ENCODE data around the gene RCOR3. TPM values are rescaled to one million over a fixed set of nuclear protein-coding genes. Genes with fewer than 3 reads are reported as not detected.

Gene RCOR3
- total RNA-seq, 4 donors from 2014 or later = 40.4 to 57.1 (median 55.4) TPM

DNA sequence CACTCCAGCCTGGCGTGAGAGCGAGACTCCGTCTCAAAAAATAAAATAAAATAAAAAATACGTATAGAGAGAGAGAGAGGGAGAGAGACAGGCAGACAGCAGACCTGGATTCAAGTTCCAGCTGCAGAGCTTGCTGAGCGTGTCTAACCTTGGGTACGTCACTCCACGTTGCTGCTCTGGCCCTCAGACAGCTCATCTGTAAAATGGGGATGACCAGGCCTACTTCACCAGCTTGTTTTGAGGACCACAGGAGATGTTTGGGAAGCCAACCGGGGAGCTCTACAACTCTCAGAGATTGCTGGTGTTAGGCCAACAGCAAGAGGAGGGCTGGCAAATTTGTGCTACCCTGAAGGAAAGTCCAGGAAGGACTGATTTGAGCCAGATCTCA lies 67.0 kb downstream of the RCOR3 start:
- H3K27ac ChIP-seq = peak overlapping the region; percentile 51 to 90 (median 76)
- DNase-seq (ENCODE audit: low spot score in 2 of 2) = no peak
- WGBS, 2 donors = 89% methylated on average over 8 of the region's 8 CpGs
- H3K27me3 ChIP-seq = no peaks in the 10 kb centered on the region
- TF ChIP-seq, protein P1, sequence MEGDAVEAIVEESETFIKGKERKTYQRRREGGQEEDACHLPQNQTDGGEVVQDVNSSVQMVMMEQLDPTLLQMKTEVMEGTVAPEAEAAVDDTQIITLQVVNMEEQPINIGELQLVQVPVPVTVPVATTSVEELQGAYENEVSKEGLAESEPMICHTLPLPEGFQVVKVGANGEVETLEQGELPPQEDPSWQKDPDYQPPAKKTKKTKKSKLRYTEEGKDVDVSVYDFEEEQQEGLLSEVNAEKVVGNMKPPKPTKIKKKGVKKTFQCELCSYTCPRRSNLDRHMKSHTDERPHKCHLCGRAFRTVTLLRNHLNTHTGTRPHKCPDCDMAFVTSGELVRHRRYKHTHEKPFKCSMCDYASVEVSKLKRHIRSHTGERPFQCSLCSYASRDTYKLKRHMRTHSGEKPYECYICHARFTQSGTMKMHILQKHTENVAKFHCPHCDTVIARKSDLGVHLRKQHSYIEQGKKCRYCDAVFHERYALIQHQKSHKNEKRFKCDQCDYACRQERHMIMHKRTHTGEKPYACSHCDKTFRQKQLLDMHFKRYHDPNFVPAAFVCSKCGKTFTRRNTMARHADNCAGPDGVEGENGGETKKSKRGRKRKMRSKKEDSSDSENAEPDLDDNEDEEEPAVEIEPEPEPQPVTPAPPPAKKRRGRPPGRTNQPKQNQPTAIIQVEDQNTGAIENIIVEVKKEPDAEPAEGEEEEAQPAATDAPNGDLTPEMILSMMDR (IDR thresholded peaks at IDR 0.05) = no peak
- no peak for TF ChIP-seq EP300 (IDR thresholded peaks at IDR 0.05)
- TF ChIP-seq POLR2A (IDR thresholded peaks at IDR 0.05) = no peak
- no peaks in the 10 kb centered on the region for H3K9me3 ChIP-seq
- no peaks in the 10 kb centered on the region for H3K36me3 ChIP-seq
- peaks cover 0 to 26% (median 17%) of the 10 kb centered on the region in 4 donors for H3K4me1 ChIP-seq
- H3K4me3 ChIP-seq = peak overlapping the region; percentile 21 to 84 (median 76)

DNA sequence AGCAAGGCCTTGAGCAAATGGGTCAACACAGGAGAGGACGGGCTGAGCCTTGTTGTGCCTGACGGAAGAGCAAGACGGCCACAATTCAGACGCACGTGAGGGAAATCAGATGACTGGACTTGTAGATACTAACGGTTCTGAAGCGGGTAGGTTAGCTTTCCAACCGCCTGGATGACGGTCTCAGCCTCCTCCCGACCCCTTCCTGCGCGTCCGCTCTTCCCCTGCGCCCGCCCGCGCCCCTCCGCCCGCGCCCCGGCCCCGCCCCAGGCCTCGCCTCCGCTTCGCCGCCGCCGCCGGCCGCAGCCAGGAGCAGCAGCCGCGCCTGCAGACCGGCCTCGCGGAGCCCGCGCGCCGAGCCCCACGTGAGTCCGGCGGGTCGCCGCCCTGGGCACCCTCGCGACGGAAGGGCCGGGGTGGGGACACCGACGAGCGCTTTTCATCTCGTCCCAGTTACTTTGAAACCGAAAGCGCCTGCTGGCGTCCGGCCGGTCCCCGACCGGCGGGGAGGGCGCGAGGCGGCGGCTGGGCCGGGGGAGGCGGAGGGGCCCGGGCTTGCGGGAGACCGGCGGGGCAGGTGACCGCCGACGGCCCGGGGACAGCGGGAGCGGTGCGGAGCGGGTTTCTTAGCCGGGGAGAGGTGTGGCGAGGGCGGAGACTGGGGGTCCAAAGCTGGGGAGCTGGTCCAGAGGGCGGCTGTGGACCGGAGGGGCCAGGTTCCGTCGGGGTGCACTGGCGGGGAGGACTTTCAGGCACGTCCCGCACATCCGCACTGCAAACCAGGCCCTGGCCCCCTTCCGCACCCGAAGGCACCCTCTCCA lies 67.6 kb downstream of the RCOR3 start, which contains the start of gene TRAF5:
Gene TRAF5, plus strand, starts transcription at position 306 of the 818 bp plus-strand sequence. CDS start 26,407 bp downstream, outside the sequence.
- H3K4me1 ChIP-seq = peaks cover 0 to 29% (median 17%) of the 10 kb centered on the region in 4 donors
- peak within 1 kb of the TSS; percentile 62 to 84 (median 76) for H3K4me3 ChIP-seq
- H3K27ac ChIP-seq = peak within 1 kb of the TSS; percentile 66 to 90 (median 88)
- TF ChIP-seq, protein P1 (IDR thresholded peaks at IDR 0.05) = no peak
- peak in 1 of 2 donors; percentile 18 for TF ChIP-seq EP300 (IDR thresholded peaks at IDR 0.05)
- peak in 1 of 2 donors; percentile 9 for TF ChIP-seq POLR2A (IDR thresholded peaks at IDR 0.05)
- DNase-seq (ENCODE audit: low spot score in 2 of 2) = peak in 1 of 2 donors; percentile 42
- no peaks in the 10 kb centered on the region for H3K27me3 ChIP-seq
- WGBS, 2 donors = 1% methylated on average over 26 to 49 of the region's 91 CpGs
- no peaks in the 10 kb centered on the region for H3K36me3 ChIP-seq
- H3K9me3 ChIP-seq = no peaks in the 10 kb centered on the region

DNA sequence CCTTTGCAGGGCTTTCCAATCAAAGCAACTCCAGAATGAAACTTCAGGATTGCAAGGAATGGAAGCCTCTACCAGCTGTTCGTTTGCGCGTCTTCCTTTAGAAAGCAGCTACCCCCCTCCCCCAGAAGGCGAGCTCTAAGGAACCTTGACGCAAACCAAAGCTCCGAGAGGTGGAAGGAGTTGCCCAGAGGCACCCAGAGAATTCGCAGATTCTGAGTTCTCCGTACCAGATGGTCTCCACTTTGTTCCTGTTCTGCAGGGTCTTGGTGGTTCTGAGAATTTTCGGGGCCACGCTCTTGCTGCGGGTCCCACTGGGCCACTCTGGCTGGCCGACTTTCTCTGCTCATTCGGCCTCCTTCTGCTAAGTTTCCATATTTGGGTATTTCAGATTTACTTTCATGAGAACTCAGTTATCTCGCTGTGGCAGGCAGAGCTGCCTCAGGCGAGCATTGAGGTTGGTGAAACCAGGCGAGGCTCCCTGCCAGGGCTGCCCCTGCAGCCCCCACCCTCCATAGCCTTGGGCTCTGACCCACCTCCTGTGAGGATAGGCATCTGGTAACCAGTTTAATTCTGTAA lies 68.3 kb downstream of the RCOR3 start:
- H3K27me3 ChIP-seq = no peaks in the 10 kb centered on the region
- H3K9me3 ChIP-seq = no peaks in the 10 kb centered on the region
- peak overlapping the region; percentile 66 to 90 (median 88) for H3K27ac ChIP-seq
- H3K4me1 ChIP-seq = peaks cover 0 to 36% (median 24%) of the 10 kb centered on the region in 4 donors
- peak overlapping the region; percentile 62 to 84 (median 76) for H3K4me3 ChIP-seq
- DNase-seq (ENCODE audit: low spot score in 2 of 2) = no peak
- TF ChIP-seq EP300 (IDR thresholded peaks at IDR 0.05) (no peak), POLR2A (IDR thresholded peaks at IDR 0.05) (no peak)
- TF ChIP-seq, protein P1 (IDR thresholded peaks at IDR 0.05) = no peak
- no peaks in the 10 kb centered on the region for H3K36me3 ChIP-seq
- 7 to 9% methylated on average over 16 of the region's 16 CpGs for WGBS, 2 donors

DNA sequence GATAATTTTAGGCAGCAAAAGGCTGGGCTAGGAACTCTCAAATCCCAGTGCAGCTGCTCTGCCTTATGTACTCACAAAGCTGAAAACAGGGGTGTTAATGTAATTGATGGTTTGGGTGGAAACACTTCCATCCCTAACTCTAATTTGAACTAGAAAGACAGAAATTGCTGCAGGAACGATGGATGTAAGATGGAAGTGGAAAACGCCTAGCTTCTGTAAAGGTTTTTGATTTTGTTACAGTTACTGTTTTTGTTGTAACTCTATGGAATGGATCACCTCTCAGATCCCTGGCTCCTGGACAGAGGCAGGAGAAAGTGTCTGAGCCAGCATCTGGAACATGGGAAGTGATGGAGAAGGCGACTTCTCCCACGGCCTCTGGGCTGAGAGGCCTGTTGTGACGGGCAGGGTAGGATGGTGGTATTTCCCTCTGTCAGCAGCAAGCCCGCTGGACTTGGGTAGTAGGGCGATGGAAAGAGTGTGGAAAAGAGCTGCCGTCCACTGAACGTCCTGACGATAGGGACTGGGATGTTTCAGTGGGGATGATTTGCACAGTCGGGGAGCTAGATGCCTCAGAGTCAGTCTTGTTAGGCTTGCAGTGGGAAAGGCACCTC lies 69.0 kb downstream of the RCOR3 start:
- H3K27ac ChIP-seq = peak overlapping the region in 3 of 4 donors; percentile 86 to 90 (median 89)

More for the DNA sequence above, 69.0 kb downstream of the RCOR3 start:
- DNase-seq (ENCODE audit: low spot score in 2 of 2) = no peak
- H3K27me3 ChIP-seq = no peaks in the 10 kb centered on the region
- WGBS, 2 donors = 84 to 87% methylated on average over 11 of the region's 11 CpGs
- peaks cover 0 to 42% (median 29%) of the 10 kb centered on the region in 4 donors for H3K4me1 ChIP-seq
- TF ChIP-seq EP300 (IDR thresholded peaks at IDR 0.05) (no peak), POLR2A (IDR thresholded peaks at IDR 0.05) (no peak)
- TF ChIP-seq, protein P1 (IDR thresholded peaks at IDR 0.05) = no peak
- H3K4me3 ChIP-seq = peak overlapping the region in 3 of 4 donors; percentile 62 to 84 (median 76)
- H3K9me3 ChIP-seq = no peaks in the 10 kb centered on the region
- no peaks in the 10 kb centered on the region for H3K36me3 ChIP-seq

Measured in tibial nerve (tissue), 4 donors.